LNCaP clone FGC (cell line): ENCODE measurements around the gene ATG9A.
"Not testable (repeated sequence)": the region's sequence is repeated elsewhere in the genome, so short reads cannot be mapped to it uniquely, and the experiment has no call there.

Experiments
- DNase-seq: peaks from one replicate; pipeline ENCODE4 v3.0.0-alpha.2; 2011; ENCODE audit warnings: low read depth
- H3K4me3 ChIP-seq: 2 replicates; pipeline ENCODE4 v1.5.1; 2011; ENCODE audit warnings: mild to moderate bottlenecking, low read depth, low read length, control low read depth
- TF ChIP-seq, protein P1 (sequence below): IDR thresholded peaks from 2 replicates; pipeline ENCODE4 v1.5.1; 2012; ENCODE audit warnings: mild to moderate bottlenecking; ENCODE audit not compliant: control insufficient read depth, insufficient read depth; ENCODE audit errors: extremely low read depth

ATG9A gene

GRCh38 chr2:219204425-219205164 lies 24.8 kb downstream of the ATG9A start:
- H3K4me3 ChIP-seq = no peak overlapping the region
- DNase-seq = no peak
- TF ChIP-seq, protein P1, sequence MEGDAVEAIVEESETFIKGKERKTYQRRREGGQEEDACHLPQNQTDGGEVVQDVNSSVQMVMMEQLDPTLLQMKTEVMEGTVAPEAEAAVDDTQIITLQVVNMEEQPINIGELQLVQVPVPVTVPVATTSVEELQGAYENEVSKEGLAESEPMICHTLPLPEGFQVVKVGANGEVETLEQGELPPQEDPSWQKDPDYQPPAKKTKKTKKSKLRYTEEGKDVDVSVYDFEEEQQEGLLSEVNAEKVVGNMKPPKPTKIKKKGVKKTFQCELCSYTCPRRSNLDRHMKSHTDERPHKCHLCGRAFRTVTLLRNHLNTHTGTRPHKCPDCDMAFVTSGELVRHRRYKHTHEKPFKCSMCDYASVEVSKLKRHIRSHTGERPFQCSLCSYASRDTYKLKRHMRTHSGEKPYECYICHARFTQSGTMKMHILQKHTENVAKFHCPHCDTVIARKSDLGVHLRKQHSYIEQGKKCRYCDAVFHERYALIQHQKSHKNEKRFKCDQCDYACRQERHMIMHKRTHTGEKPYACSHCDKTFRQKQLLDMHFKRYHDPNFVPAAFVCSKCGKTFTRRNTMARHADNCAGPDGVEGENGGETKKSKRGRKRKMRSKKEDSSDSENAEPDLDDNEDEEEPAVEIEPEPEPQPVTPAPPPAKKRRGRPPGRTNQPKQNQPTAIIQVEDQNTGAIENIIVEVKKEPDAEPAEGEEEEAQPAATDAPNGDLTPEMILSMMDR = no peak

GRCh38 chr2:219201331-219201730 lies 28.1 kb downstream of the ATG9A start:
- H3K4me3 ChIP-seq, DNase-seq: not testable (repeated sequence)

- not testable (repeated sequence) for DNase-seq
Observed at GRCh38 chr2:219200502-219201326, 28.7 kb downstream of the ATG9A start.

DNA sequence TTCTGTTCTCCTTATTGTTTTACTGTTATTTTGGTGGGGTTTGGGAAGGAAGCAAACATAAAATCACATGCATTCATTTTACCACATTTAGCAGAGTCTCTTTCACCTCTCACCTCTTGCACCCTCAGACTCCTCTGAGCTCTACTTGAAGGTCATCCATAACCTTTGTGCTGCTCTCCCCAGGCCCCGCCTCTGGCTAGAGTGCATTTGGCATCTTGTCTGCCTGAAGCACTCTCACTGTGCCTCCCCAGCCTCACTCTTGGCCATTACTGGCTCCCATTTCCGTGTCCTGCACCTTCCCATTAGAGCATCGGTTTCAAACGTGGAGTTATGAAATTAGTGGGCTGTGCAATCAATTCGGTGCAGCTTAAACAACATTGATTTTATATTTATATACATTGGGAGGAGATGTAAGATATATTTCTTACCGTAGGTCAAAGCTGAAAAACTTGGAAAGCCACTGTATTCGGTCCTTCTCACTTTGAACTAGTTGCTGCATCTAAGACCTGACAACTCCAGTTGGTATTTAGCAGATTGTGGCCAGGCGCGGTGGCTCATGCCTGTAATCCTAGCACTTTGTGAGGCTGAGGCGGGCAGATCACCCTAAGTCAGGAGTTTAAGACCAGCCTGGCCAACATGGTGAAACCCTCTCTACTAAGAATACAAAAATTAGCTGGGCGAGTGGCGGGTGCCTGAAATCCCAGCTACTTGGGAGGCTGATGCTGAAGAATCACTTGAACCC lies 29.8 kb downstream of the ATG9A start:
- DNase-seq = no peak
- TF ChIP-seq, protein P1 = no peak
- H3K4me3 ChIP-seq = no peak overlapping the region

More at GRCh38 chr2:219200502-219201326, 28.7 kb downstream of the ATG9A start:
- not testable (repeated sequence) for H3K4me3 ChIP-seq

GRCh38 chr2:219198974-219199373 lies 30.5 kb downstream of the ATG9A start:
- no peak for DNase-seq
- TF ChIP-seq, protein P1 = no peak
- H3K4me3 ChIP-seq = no peak overlapping the region

GRCh38 chr2:219197388-219197787 lies 32.0 kb downstream of the ATG9A start:
- no peak for DNase-seq
- H3K4me3 ChIP-seq = no peak overlapping the region
- TF ChIP-seq, protein P1 = no peak

- TF ChIP-seq, protein P1 = no peak
- H3K4me3 ChIP-seq = no peak overlapping the region
- DNase-seq = no peak
Observed at GRCh38 chr2:219186754-219187456, 42.5 kb downstream of the ATG9A start.
